HEK293 (cell line): ENCODE data around the gene ARHGAP28.

Experiments
- BCL11B ChIP-seq: fragments of 450-650 bp; formaldehyde crosslinking; IDR thresholded peaks from 2 replicates; pipeline ENCODE4 v1.5.1; 2016; ENCODE audit warnings: low read depth, missing biosample characterization, missing genetic modification characterization
- HIC1 ChIP-seq: fragments of 450-650 bp; formaldehyde crosslinking; IDR thresholded peaks from 2 replicates; pipeline ENCODE4 v1.5.1; 2016; ENCODE audit warnings: missing biosample characterization, missing genetic modification characterization
- HOXC10 ChIP-seq: sonication (generic); formaldehyde crosslinking; IDR thresholded peaks from 2 replicates; pipeline ENCODE4 v1.8.1; 2023; ENCODE audit warnings: mild to moderate bottlenecking, missing genetic modification reagents
- REPIN1 ChIP-seq: fragments of 450-650 bp; formaldehyde crosslinking; IDR thresholded peaks from 2 replicates; pipeline ENCODE4 v1.5.1; 2017; ENCODE audit warnings: missing biosample characterization, missing genetic modification characterization, low read depth
- SCRT2 ChIP-seq: fragments of 450-650 bp; formaldehyde crosslinking; IDR thresholded peaks from 2 replicates; pipeline ENCODE4 v1.5.1; 2016; ENCODE audit warnings: missing biosample characterization, missing genetic modification characterization
- ZBTB20 ChIP-seq: fragments of 450-650 bp; formaldehyde crosslinking; IDR thresholded peaks from 2 replicates; pipeline ENCODE4 v1.5.1; 2016; ENCODE audit warnings: missing biosample characterization, missing genetic modification characterization
- ZBTB21 ChIP-seq: fragments of 450-650 bp; formaldehyde crosslinking; IDR thresholded peaks from 2 replicates; pipeline ENCODE4 v1.5.1; 2017; ENCODE audit warnings: missing biosample characterization, missing genetic modification characterization
- ZBTB8A ChIP-seq: fragments of 450-650 bp; formaldehyde crosslinking; IDR thresholded peaks from 2 replicates; pipeline ENCODE4 v1.5.1; 2016; ENCODE audit warnings: missing biosample characterization, missing genetic modification characterization
- ZNF114 ChIP-seq: fragments of 450-650 bp; formaldehyde crosslinking; IDR thresholded peaks from 2 replicates; pipeline ENCODE4 v1.5.0; 2017; ENCODE audit warnings: missing biosample characterization, missing genetic modification characterization
- ZNF121 ChIP-seq: fragments of 450-650 bp; formaldehyde crosslinking; IDR thresholded peaks from 2 replicates; pipeline ENCODE4 v1.5.1; 2016; ENCODE audit warnings: missing biosample characterization, missing genetic modification characterization
- ZNF132 ChIP-seq: fragments of 450-650 bp; formaldehyde crosslinking; IDR thresholded peaks from 2 replicates; pipeline ENCODE4 v1.5.1; 2017; ENCODE audit warnings: missing biosample characterization, missing genetic modification characterization, borderline replicate concordance
- ZNF133 ChIP-seq: fragments of 450-650 bp; formaldehyde crosslinking; IDR thresholded peaks from 2 replicates; pipeline ENCODE4 v1.5.1; 2016; ENCODE audit warnings: missing biosample characterization, missing genetic modification characterization
- ZNF138 ChIP-seq: fragments of 450-650 bp; formaldehyde crosslinking; IDR thresholded peaks from 2 replicates; pipeline ENCODE4 v1.5.1; 2016; ENCODE audit warnings: missing biosample characterization, missing genetic modification characterization, borderline replicate concordance
- ZNF157 ChIP-seq: fragments of 450-650 bp; formaldehyde crosslinking; IDR thresholded peaks from 2 replicates; pipeline ENCODE4 v1.5.1; 2016; ENCODE audit warnings: missing biosample characterization, missing genetic modification characterization
- ZNF175 ChIP-seq: fragments of 450-650 bp; formaldehyde crosslinking; IDR thresholded peaks from 2 replicates; pipeline ENCODE4 v1.5.1; 2016; ENCODE audit warnings: missing biosample characterization, missing genetic modification characterization
- ZNF184 ChIP-seq: fragments of 450-650 bp; IDR thresholded peaks from 2 replicates; pipeline ENCODE4 v1.5.1; 2018; ENCODE audit warnings: missing biosample characterization, mild to moderate bottlenecking, missing genetic modification characterization
- ZNF211 ChIP-seq: fragments of 450-650 bp; formaldehyde crosslinking; IDR thresholded peaks from 2 replicates; pipeline ENCODE4 v1.5.1; 2016; ENCODE audit warnings: low read depth, missing biosample characterization, missing genetic modification characterization
- ZNF23 ChIP-seq: fragments of 450-650 bp; formaldehyde crosslinking; IDR thresholded peaks from 2 replicates; pipeline ENCODE4 v1.5.1; 2016; ENCODE audit warnings: missing biosample characterization, missing genetic modification characterization, borderline replicate concordance
- ZNF266 ChIP-seq: fragments of 450-650 bp; formaldehyde crosslinking; IDR thresholded peaks from 2 replicates; pipeline ENCODE4 v1.5.1; 2016; ENCODE audit warnings: missing biosample characterization, missing genetic modification characterization, low read depth
- ZNF311 ChIP-seq: fragments of 450-650 bp; formaldehyde crosslinking; IDR thresholded peaks from 2 replicates; pipeline ENCODE4 v1.5.1; 2017; ENCODE audit warnings: missing biosample characterization, missing genetic modification characterization, borderline replicate concordance
- ZNF335 ChIP-seq: fragments of 450-650 bp; formaldehyde crosslinking; conservative IDR thresholded peaks from 2 replicates; pipeline ENCODE4 v1.5.1; 2016; ENCODE audit warnings: missing biosample characterization, missing genetic modification characterization
- ZNF350 ChIP-seq: fragments of 450-650 bp; formaldehyde crosslinking; IDR thresholded peaks from 2 replicates; pipeline ENCODE4 v1.5.0; 2017; ENCODE audit warnings: missing biosample characterization, mild to moderate bottlenecking, missing genetic modification characterization
- ZNF354C ChIP-seq: fragments of 450-650 bp; formaldehyde crosslinking; IDR thresholded peaks from 2 replicates; pipeline ENCODE4 v1.5.1; 2016; ENCODE audit warnings: missing biosample characterization, missing genetic modification characterization, low read depth, borderline replicate concordance
- ZNF362 ChIP-seq: fragments of 450-650 bp; formaldehyde crosslinking; IDR thresholded peaks from 2 replicates; pipeline ENCODE4 v1.5.1; 2016; ENCODE audit warnings: missing biosample characterization, missing genetic modification characterization
- ZNF391 ChIP-seq: fragments of 450-650 bp; formaldehyde crosslinking; IDR thresholded peaks from 2 replicates; pipeline ENCODE4 v1.5.1; 2016; ENCODE audit warnings: low read depth, missing biosample characterization, missing genetic modification characterization, borderline replicate concordance
- ZNF48 ChIP-seq: fragments of 450-650 bp; formaldehyde crosslinking; IDR thresholded peaks from 2 replicates; pipeline ENCODE4 v1.5.1; 2016; ENCODE audit warnings: missing biosample characterization, missing genetic modification characterization
- ZNF488 ChIP-seq: fragments of 450-650 bp; formaldehyde crosslinking; IDR thresholded peaks from 2 replicates; pipeline ENCODE4 v1.5.1; 2016; ENCODE audit warnings: missing biosample characterization, missing genetic modification characterization
- ZNF514 ChIP-seq: fragments of 450-650 bp; formaldehyde crosslinking; IDR thresholded peaks from 2 replicates; pipeline ENCODE4 v1.5.1; 2016; ENCODE audit warnings: missing biosample characterization, missing genetic modification characterization
- ZNF529 ChIP-seq: fragments of 450-650 bp; formaldehyde crosslinking; IDR thresholded peaks from 2 replicates; pipeline ENCODE4 v1.5.1; 2017; ENCODE audit warnings: missing genetic modification characterization, missing biosample characterization; ENCODE audit not compliant: insufficient replicate concordance
- ZNF549 ChIP-seq: fragments of 450-650 bp; IDR thresholded peaks from 2 replicates; pipeline ENCODE4 v1.5.1; 2018; ENCODE audit warnings: missing biosample characterization, missing genetic modification characterization, mild to moderate bottlenecking, inconsistent platforms, moderate library complexity
- ZNF580 ChIP-seq: fragments of 450-650 bp; formaldehyde crosslinking; IDR thresholded peaks from 2 replicates; pipeline ENCODE4 v1.5.1; 2016; ENCODE audit warnings: missing biosample characterization, missing genetic modification characterization
- ZNF600 ChIP-seq: fragments of 450-650 bp; formaldehyde crosslinking; IDR thresholded peaks from 2 replicates; pipeline ENCODE4 v1.5.1; 2016; ENCODE audit warnings: missing biosample characterization, missing genetic modification characterization
- ZNF624 ChIP-seq: fragments of 450-650 bp; formaldehyde crosslinking; IDR thresholded peaks from 2 replicates; pipeline ENCODE4 v1.5.1; 2017; ENCODE audit warnings: missing biosample characterization, missing genetic modification characterization
- ZNF645 ChIP-seq: fragments of 450-650 bp; formaldehyde crosslinking; IDR thresholded peaks from 2 replicates; pipeline ENCODE4; 2016; ENCODE audit warnings: missing biosample characterization, missing genetic modification characterization
- ZNF747 ChIP-seq: fragments of 450-650 bp; formaldehyde crosslinking; IDR thresholded peaks from 2 replicates; pipeline ENCODE4 v1.5.1; 2016; ENCODE audit warnings: missing biosample characterization, missing genetic modification characterization
- ZNF768 ChIP-seq: fragments of 450-650 bp; formaldehyde crosslinking; IDR thresholded peaks from 2 replicates; pipeline ENCODE4 v1.5.1; 2018; ENCODE audit warnings: missing biosample characterization, mild to moderate bottlenecking, missing genetic modification characterization
- ZNF843 ChIP-seq: fragments of 450-650 bp; formaldehyde crosslinking; IDR thresholded peaks from 2 replicates; pipeline ENCODE4 v1.5.1; 2016; ENCODE audit warnings: missing biosample characterization, missing genetic modification characterization

Gene ARHGAP28

GRCh38 chr18:6741232-6741663 is 11.7 kb downstream of the ARHGAP28 start (continued):
- TF ChIP-seq ZNF549: no peak
- no peak for TF ChIP-seq ZNF114 (tag by site-specific recombination)
- no peak for TF ChIP-seq ZBTB20
- TF ChIP-seq ZNF138 (tag by site-specific recombination): no peak
- no peak for TF ChIP-seq ZNF133 (tag by site-specific recombination)
- no peak for TF ChIP-seq ZNF350 (tag by site-specific recombination)
- no peak for TF ChIP-seq ZNF645
- no peak for TF ChIP-seq ZNF747 (tag by site-specific recombination)
- TF ChIP-seq ZNF335 (tag by site-specific recombination): peak; percentile 29
- no peak for TF ChIP-seq ZNF488 (tag by site-specific recombination)
- TF ChIP-seq ZNF23 (tag by site-specific recombination): no peak
- TF ChIP-seq ZNF266: no peak
- TF ChIP-seq ZNF48: no peak
- TF ChIP-seq BCL11B: no peak
- peak; percentile 83 for TF ChIP-seq ZNF843 (tag by site-specific recombination)
- TF ChIP-seq ZNF600 (tag by site-specific recombination): no peak; the same call in 1 of the 2 replicates
- TF ChIP-seq ZNF184 (tag by site-specific recombination): no peak
- TF ChIP-seq ZNF211: no peak
- no peak for TF ChIP-seq HIC1
- no peak for TF ChIP-seq ZNF514 (tag by site-specific recombination)
- TF ChIP-seq ZBTB8A (tag by site-specific recombination): no peak
- TF ChIP-seq HOXC10 (CRISPR knock-in tag): no peak
- no peak for TF ChIP-seq ZNF121 (tag by site-specific recombination)
- TF ChIP-seq ZNF362 (tag by site-specific recombination): no peak
- no peak for TF ChIP-seq ZNF391 (tag by site-specific recombination)
- TF ChIP-seq ZNF624: no peak
- TF ChIP-seq ZNF354C: no peak
- TF ChIP-seq ZNF175 (tag by site-specific recombination): no peak
- TF ChIP-seq ZNF132 (tag by site-specific recombination): no peak
- TF ChIP-seq SCRT2 (tag by site-specific recombination): no peak
- TF ChIP-seq ZNF157 (tag by site-specific recombination): no peak
- no peak for TF ChIP-seq ZNF529 (tag by site-specific recombination)
- TF ChIP-seq REPIN1 (tag by site-specific recombination): no peak
- TF ChIP-seq ZNF311 (tag by site-specific recombination): no peak
- TF ChIP-seq ZBTB21 (tag by site-specific recombination): no peak
- TF ChIP-seq ZNF768 (tag by site-specific recombination): no peak
- TF ChIP-seq ZNF580 (tag by site-specific recombination): no peak
